ENCODE measurements around the gene TEX11.
"Not testable (repeated sequence)": the region's sequence is repeated elsewhere in the genome, so short reads cannot be mapped to it uniquely, and the experiment has no call there.

- TF ChIP-seq POLR2A (IDR thresholded peaks at IDR 0.05) = not testable (repeated sequence)
- TF ChIP-seq, protein P1, sequence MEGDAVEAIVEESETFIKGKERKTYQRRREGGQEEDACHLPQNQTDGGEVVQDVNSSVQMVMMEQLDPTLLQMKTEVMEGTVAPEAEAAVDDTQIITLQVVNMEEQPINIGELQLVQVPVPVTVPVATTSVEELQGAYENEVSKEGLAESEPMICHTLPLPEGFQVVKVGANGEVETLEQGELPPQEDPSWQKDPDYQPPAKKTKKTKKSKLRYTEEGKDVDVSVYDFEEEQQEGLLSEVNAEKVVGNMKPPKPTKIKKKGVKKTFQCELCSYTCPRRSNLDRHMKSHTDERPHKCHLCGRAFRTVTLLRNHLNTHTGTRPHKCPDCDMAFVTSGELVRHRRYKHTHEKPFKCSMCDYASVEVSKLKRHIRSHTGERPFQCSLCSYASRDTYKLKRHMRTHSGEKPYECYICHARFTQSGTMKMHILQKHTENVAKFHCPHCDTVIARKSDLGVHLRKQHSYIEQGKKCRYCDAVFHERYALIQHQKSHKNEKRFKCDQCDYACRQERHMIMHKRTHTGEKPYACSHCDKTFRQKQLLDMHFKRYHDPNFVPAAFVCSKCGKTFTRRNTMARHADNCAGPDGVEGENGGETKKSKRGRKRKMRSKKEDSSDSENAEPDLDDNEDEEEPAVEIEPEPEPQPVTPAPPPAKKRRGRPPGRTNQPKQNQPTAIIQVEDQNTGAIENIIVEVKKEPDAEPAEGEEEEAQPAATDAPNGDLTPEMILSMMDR (IDR thresholded peaks at IDR 0.05) = not testable (repeated sequence)
Observed at GRCh38 chrX:70727961-70728360, 180.6 kb downstream of the TEX11 start.

Measured in heart left ventricle (tissue), 13 donors.